Astrocyte (in vitro differentiated cells and primary cell): Measurements from ENCODE around the gene AP5S1.

Source experiments
- CTCF ChIP-seq: IDR thresholded peaks from 2 replicates; pipeline ENCODE4 v1.5.1; 2011; ENCODE audit warnings: low read depth, mild to moderate bottlenecking, inconsistent platforms, low read length, moderate library complexity; ENCODE audit not compliant: insufficient read depth
- EZH2 ChIP-seq: IDR thresholded peaks from 2 replicates; pipeline ENCODE4 v1.6.1; 2012; ENCODE audit warnings: mild to moderate bottlenecking, low read length, inconsistent platforms; ENCODE audit not compliant: insufficient read depth

- TF ChIP-seq CTCF, result no peak
- no peak for TF ChIP-seq EZH2
Measured at GRCh38 chr20:3804781-3805180, 15.6 kb upstream of the AP5S1 start.
